GM23338 (cell line): ENCODE results near the gene CKM.

Experiments
- CREB1 ChIP-seq: fragments of 250-450 bp; sonication (Bioruptor Pico); IDR thresholded peaks from 2 replicates; pipeline ENCODE4 v1.5.0; 2020; ENCODE audit warnings: low read depth, mild to moderate bottlenecking, moderate library complexity
- CTCF ChIP-seq, 2 experiments: fragments of 200-600 bp in 1 of 2; sonication (generic) in 1 of 2; conservative IDR thresholded peaks; 2 replicates each; pipeline versions ENCODE4 v1.5.1 to v1.6.1; 2016 to 2017; ENCODE audit warnings: antibody characterized with exemption in 2 of 2, low read depth in 2 of 2, mild to moderate bottlenecking in 2 of 2, moderate library complexity in 1 of 2
- POLR2AphosphoS5 ChIP-seq: IDR thresholded peaks from 2 replicates; pipeline ENCODE4 v1.6.1; 2016; ENCODE audit warnings: antibody characterized with exemption, low read depth
- REST ChIP-seq: IDR thresholded peaks from one replicate; pipeline ENCODE4 v1.6.1; 2018; ENCODE audit warnings: antibody characterized with exemption; ENCODE audit not compliant: unreplicated experiment
- STAT1 ChIP-seq: IDR thresholded peaks from one replicate; pipeline ENCODE4 v1.6.1; 2016; ENCODE audit warnings: antibody characterized with exemption; ENCODE audit not compliant: unreplicated experiment

DNA sequence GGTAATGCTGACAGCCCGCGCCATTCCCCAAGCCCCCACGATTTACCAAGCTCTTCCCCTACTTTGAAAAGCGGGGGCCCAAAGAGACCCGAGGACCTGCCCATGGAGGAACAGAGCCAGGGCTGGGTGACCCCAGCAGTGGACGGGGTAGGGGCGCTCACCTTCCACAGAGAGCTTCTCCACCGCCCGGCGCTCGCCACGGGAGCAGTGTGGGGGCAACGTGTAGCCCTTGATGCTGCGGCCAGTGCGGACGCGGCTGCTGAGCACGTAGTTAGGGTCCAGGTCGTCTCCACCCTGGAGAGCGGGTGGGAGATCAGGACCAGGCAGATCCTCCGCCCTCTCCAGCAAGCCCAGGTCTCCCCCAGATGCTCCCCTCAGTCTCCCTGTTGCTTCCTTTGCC is 7.4 kb downstream of the CKM start:
- TF ChIP-seq CTCF (conservative IDR thresholded peaks at IDR 0.05; ENCODE audit: low read depth in 2 of 2) (no peak), REST (no peak), STAT1 (no peak), CREB1 (CRISPR knock-in tag) (no peak), POLR2AphosphoS5 (no peak)
